NCI-H1436 treated with DMSO at 0.1 percent for 48 hours (cell line): ENCODE data around the gene PKNOX2.

Experiments used
- DNase-seq: peaks from one replicate; lab custom pipeline; 2025; lab: John Stamatoyannopoulos, UW

Gene PKNOX2

DNA sequence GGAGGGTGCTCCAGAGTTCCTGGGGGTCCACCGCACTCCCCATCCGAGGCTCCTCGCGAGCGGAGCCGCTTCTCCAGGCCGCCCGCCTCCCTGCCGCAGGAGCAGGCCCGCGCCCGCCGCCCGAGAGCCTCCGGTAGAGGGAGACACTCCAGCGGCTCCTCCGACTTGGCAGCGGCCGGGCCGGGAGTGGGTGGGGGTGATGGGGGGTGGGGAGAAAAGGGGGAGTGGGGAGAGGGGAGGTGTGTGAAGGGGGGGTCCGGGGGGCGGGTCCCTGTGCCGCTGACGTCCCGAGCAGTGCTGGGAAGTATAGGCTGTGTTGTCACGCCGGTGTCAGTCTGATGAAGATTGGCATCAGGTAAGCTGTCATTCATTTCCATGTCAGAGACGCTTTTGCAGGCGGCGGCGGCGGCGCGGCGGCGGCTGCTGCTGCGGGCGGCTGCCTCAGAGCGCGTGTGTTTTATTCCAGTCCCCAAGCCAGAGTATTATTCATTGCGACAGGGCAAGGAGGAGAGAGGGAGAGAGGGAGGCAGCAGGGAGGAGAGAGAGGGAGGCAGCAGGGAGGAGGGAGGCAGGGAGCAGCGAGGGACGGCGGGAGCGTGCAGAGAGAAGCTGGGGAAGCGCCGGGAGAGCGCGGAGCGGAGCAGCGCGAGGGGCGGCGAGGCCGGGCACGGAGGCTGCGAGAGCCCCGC is at the start of gene PKNOX2:
Gene PKNOX2 (plus strand): TSS at position 330 of the 689 bp plus-strand sequence. CDS start 186,555 bp downstream, outside the sequence.
- no peak for DNase-seq

DNA sequence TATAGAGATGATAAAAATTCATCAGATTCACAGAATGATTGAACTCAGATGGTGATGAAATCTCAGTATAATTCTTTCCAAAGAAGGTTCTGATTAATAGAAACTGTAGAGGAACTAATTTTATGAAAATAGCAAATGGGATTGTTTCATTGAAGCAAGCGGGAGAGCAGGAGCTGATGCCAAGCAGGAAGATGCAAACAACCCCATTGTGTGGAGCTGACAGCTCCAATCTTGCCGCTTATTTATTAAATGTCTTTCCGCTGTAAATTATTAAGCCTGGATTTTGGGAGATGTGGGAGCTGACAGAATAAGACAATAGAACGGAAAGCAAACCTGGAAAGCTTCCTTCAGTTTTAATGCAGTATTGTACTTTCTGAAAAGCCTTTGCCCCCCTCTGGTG is 47.1 kb upstream of the PKNOX2 start:
- no peak for DNase-seq

DNA sequence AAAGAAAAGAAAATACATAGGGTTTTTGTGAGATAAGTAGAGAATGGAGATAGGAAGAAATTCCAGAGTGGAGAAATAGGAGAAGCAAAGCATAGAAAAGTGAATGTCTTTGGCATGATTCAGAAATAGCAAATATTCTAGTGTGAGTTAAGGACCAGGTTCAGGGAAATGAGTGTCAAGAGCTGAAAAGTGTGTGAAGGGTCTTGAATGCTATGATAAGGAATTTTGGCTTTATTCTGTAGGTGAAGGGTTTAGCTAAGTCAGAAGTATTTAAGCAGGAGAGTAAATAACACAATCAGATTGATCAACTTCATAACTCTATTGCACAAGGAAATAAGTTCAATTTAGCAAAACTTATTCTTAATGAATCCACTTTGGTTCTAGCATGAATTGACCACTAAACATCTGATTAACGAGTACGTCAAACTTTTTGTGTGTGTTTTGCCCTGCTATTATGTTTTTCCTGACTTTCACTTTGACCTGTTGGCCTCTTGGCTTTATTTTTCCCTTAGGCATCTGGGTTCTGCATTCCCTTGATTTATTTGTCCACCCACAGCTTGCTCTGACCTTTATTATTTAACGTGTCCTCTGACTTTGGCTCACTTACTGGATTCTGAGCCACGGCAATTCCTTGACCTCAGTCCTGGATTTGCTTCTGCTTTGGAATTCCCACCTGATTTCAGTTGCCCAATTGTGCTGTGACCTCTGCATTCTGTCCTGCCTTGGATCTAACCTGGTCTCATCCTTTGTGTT is 41.2 kb upstream of the PKNOX2 start:
- no peak for DNase-seq

DNA sequence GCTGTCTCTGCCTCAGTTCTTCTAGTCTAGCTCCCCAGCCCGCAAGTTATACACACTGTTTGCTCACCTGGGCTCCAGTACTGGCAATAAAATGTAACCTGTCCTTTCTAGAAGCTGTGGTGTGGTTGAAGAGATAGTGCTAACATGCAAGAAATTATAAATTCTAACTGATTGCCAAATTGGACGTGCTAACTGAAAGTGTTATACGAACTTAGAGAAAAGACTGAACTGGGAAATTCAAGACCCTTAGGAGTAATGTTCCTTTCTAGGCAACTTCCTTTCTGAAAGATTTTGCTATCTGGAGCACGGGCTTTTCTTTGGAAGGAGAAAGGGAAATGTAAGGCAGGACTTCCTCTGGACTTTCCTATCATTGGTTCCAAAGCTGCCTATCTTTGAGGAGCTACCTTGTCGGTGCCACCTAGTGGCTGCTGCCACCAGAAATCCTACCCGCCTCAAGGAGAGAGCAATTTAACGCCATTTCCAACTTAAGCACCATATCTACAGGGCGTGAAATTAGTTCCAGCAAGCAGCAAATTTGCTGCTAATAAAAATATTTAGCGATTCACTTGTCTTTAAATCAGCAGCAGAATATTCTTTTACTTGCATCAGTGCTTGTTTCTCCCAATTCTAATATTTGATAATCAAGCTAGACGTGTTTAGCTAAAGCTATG is 40.5 kb upstream of the PKNOX2 start:
- DNase-seq: peak; percentile 15

DNA sequence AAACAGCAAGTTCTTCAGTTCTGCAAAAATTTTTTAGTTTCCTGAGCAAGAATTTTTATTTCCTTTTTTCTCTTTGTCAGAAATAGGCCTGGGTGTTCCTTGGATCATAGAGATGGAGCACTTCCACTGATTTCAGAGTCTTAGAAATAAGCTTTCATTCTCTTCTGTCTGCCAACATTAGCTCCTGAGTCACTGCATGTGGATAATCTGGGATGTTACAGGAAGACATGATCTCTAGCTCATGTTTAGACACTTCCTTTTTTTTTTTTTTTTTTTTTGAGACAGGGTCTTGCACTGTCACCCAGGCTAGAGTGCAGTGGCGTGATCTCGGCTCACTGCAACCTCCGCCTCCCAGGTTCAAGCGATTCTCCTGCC is 39.9 kb upstream of the PKNOX2 start:
- DNase-seq: no peak

DNA sequence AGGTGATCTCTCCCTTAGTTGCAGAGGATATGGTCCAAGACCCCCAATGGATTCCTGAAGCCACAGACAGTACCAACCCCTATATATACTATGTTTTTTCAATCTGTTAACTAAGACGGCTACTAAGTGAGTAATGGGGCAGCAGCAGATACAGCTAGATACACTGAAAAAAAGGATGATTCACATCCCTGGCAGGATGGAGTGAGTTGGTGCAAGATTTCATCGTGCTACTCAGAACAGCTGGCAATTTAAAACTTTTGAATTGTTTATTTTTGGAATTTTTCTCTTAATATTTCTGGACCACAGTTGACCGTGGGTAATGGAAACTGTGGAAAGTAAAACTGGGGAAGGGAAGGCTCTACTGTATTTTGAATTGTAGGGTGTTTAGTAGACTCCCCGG is 36.1 kb upstream of the PKNOX2 start:
- DNase-seq: no peak

DNA sequence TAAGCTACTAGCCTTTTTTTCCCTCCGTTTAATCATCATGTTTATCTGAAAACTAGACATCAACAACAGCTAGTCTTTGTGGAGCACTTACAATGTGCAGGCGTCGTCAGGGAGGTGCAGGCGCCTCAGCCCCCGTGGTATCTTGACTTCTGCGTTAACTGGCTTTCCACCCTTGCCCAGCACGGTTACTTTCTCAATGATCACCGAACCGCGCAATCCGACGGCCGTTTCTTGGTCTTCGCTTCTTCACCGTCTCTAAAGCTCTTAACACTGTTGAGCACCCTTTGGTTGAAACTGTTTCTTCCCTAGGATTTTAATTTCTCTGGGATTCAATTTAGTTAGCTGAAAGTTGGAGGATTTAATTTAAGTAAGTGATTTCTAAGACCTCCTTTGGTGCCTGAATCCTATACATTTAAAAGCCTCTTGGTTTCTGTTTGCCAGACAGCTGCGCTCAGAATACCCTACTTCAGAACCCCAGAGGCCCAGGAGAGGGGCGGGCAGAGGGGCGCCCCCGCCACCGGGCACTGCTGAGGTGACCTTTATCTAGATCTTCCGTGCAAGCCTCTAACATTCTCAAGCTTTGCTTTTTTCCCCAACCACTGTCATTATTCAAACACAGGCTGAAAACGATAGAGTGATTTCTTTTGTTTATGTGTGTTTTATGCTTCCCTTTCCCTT is 35.1 kb upstream of the PKNOX2 start:
- no peak for DNase-seq

DNA sequence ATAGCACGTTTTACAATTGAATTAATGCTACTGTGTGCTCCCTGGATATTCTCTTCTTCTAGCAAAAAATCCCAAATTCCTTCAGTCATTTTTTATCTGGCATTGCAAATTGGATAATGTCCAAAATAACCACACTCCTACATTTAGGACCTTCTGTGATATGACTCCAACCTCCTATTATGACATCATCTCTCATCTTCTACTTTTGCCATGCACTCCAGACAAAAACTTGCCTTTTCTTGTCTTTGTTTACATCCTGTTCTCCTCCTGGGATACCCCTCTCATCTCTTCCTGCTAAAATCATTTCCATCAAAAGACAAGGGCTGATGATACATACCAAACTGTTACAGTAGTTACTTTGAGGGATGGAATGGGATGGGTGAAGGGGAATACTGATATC is 32.5 kb upstream of the PKNOX2 start:
- no peak for DNase-seq

DNA sequence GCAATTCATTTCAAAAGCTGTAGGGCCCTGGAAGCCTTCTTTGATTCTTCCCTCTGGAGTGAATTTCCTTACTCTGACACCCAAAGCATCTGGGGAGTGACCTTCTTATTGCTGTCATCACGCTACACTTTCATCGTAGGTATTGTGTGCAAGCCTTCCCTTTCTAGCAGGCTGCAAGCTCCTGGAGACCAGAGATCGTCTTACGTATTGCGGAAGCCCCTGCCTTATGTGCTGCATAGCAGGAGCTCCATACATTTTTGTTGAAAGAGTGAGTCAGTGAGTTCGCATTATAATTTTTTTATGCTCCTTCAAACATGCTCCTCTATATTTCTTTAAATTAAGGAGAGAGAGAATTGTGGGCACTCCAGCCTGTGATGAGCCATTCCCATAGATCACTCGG is 32.0 kb upstream of the PKNOX2 start:
- DNase-seq: no peak

- DNase-seq: no peak
Observed at GRCh38 chr11:125136001-125136400, 28.6 kb upstream of the PKNOX2 start.

DNA sequence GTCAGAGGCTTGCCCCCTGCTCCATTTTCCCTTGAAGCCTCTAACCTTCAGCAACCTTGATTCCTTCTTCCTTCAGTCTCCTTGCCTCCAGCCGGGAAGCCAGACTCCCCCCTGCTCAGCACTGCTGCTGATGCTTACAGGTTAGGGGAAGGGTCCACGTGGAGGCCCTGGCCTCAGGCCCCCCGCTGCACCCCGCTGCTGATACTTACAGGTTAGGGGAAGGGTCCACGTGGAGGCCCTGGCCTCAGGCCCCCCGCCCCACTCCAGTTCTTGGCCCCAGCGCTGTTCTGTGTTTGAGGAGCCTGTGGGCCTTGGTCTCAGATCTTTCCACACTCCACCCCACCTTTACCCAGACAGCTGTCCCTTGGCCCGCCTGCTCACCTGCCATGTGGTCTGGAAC is 25.6 kb upstream of the PKNOX2 start:
- no peak for DNase-seq

- no peak for DNase-seq
Observed at GRCh38 chr11:125139778-125140177, 24.8 kb upstream of the PKNOX2 start.

DNA sequence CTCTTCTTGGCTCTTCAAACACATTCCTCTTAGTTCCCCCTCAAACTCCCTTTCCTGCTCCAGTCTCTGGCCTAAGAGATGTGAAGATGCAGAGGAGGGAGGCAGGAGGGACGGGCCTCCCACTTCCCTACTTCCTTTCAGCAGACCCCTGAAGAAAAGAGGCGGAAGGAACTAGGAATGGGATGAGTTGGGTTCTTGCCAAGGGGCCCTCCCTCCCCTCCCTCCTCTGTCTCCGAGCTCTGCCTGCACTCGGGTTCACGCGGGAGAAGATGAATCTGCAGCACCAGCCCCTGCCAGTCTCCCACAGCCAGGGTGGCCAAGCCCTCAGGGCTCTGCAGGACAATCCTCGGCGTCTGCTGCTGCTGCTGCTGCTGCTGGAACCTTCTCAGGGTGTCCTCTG is 24.3 kb upstream of the PKNOX2 start:
- DNase-seq: no peak

DNA sequence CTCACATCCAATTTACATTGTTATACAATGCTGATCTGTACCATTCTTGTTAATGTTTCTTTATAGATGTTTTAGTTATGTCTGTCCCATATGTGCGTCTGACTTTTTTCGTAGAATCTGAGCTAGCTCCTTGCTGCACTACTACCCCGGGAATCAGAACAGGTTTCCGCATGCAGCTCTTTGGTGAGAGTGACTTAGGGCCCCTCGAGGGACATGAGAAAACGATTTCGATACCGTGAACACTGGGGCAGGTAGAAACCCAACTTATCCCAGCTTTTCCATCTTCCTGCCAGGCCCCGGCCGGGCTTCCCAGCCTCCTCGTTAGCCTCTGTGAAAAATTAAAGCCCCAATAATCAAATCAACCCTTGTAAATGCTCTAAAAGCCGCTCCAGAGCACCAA is 23.4 kb upstream of the PKNOX2 start:
- DNase-seq: no peak

- DNase-seq: no peak
Observed at GRCh38 chr11:125141686-125142535, 22.6 kb upstream of the PKNOX2 start.

- no peak for DNase-seq
Observed at GRCh38 chr11:125146232-125146631, 18.3 kb upstream of the PKNOX2 start.

DNA sequence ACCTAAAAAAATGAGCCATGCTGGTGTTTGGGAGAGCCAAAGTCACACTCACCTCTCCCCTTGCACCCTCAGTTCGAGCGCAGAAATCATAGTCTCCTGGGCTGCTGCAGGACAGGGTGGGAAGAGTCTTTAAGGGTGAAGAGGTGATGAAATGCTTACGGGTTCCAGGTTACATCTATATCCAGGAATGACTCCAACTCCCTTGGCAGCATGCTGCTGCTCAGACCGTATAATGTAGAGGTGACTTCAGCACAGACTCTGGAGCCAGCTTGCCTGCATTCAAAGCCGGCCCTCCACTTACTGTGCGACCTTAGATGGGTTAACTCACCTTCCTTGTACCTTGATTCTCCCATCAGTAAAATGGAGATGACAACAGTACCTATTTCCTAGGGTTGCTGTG is 17.3 kb upstream of the PKNOX2 start:
- DNase-seq: no peak

- no peak for DNase-seq
Observed at GRCh38 chr11:125148011-125148410, 16.5 kb upstream of the PKNOX2 start.

DNA sequence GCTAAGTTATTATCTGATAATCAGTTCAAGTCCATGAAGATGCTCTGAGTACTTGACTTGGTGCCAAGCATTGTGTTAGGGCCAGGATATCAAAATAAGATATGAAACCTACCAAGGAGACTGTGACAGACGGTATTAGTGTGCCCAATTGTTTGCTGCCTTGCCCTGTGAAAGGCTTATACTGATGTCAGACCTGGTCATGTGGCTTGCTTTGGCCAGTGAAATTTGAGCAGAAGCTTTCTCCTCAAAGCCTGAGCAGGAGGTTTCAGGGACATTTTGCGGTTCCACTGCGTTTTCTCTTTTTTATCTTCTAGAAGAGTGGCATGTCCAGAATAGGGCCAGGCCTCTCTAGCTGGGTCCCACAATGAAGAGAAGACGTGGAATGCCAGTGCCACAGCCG is 15.8 kb upstream of the PKNOX2 start:
- DNase-seq: no peak

DNA sequence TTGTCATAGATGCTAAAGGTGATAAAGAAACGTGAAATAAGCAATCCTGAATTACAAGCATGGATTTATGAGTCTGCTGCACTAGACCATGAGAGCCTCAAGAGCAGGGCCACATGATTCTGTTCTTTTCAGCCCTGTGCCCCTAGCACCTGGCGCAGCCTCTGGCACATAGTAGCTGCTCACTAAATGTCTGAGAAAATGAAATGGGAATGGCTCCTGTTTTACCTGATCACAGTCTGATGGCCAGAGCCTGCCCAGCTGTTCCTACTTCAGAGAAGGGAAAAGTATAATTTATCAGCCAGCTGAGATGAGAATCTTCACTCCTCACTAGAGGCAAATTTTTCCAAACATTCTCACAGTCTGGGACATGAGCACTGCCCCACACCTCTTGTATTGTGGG is 10.7 kb upstream of the PKNOX2 start:
- DNase-seq: no peak

GRCh38 chr11:125154378-125155099 is 10.0 kb upstream of the PKNOX2 start:
- no peak for DNase-seq
